NOMO-1 treated with DMSO at 0.1 percent for 48 hours (cell line): ENCODE results near the gene NHERF1.
A peak's percentile ranks its signal among the peaks of the same experiment; 100 is the strongest.

Source experiments
- DNase-seq: peaks from one replicate; lab custom pipeline; 2025; ENCODE audit not compliant: unreplicated experiment; lab: John Stamatoyannopoulos, UW

Gene NHERF1

DNA sequence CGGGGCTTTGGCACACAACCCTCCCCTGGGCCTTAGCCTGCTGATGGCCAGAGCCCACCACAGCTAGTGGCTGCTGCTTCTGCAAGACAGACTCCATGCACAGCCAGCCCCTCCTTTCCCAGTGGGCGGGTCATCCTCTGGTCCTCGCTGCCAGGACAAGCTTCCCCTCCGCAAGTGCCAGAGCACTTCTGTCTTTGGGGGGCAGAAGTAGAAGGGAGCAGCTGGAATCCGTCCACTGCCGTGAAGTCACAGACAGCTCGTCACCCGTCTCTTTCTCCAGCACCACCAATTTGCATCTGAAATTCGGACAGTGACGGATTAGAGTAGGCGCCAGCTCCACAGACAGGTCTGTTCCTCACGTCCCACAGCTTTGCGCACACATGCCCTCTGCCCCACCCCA is 59.0 kb downstream of the NHERF1 start:
- DNase-seq, result no peak

DNA sequence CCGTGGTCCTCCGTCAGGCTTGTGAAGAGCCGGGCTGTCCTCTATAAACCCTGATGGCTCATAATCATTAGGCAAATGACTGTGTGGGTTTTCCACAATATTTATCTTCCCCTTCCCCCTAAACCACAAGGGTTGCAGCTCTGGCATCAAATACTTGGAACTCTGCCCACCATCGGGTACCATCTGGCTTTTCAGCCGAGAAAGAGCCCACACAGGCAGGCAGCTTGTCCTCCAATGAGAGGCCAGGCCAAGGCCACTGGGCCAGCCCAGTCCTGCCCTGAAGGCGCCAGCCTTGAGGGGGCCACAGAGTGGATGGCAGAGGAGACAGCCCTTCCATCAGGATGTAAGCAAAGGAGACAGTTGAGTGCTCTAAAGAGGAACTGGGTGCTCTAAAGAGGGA is 59.5 kb downstream of the NHERF1 start:
- DNase-seq, result no peak

DNA sequence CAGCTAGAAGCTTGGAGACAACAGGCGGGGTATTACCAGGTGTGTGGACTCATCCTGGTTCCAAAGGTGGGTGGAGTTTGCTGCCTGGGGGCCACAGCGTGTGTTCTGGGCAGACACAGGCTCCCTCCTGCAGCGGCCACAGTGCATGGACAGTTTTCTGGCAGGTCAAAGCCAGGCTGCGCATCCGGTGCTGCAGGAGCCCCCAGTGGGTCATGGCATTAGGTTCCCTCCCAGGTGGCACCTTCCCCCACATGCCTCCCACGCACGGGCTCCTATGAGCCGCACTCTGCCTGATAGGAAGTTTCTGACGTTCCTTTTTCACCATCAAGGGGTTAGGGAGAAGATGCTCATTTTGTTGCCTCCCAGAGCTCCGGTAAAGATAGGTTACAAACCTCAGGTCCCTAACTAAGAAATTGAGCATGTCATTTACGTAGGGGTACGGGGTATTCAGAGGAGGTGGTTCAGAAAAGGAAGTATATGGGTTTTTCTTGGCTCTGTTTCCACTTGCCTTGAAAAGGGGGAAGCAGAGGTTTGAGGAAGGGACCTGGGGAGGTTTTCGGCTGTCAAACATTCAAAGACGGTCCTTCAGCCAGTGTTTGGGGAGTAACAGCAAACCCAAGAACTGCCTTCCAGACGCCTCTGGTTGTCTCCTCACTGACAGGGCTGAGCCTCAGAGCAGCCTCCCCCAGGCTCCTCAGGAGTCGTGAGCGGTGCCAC is 60.4 kb downstream of the NHERF1 start:
- peak; percentile 22 for DNase-seq

DNA sequence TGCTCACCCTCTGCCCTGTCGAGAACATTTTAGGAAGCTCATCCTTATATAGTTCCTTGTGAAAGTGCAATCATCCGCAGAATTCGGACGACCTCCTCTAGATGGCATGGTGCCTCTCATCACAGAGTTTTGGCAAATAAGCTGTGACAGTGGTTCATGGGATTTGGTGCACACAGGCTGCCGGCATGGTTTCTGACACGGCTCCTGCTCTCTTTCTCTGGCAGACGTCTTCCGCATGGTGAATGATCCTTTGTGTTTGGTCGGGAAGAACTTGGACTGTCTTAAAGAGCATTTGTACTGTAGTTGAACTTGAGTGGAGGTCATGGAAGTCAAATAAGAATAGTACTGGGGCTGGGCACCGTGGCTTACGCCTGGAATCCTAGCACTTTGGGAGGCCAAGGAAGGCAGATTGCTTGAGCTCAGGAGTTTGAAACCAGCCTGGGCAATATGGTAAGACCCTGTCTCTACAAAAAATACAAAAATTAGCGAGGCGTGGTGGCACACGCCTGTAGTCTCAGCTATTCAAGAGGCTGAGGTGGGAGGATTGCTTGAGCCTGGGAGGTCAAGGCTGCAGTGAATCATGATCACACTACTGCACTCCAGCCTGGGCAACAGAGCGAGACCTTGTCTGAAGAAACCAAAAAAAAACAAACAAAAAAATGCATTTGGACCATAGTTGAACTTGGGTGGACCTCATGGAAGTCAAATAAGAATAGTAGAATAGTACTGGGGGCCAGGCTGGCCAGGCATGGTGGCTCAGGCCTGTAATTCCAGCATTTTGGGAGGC is 62.5 kb downstream of the NHERF1 start:
- no peak for DNase-seq

GRCh38 chr17:74812109-74813009 is 63.9 kb downstream of the NHERF1 start:
- peak; percentile 66 for DNase-seq

DNA sequence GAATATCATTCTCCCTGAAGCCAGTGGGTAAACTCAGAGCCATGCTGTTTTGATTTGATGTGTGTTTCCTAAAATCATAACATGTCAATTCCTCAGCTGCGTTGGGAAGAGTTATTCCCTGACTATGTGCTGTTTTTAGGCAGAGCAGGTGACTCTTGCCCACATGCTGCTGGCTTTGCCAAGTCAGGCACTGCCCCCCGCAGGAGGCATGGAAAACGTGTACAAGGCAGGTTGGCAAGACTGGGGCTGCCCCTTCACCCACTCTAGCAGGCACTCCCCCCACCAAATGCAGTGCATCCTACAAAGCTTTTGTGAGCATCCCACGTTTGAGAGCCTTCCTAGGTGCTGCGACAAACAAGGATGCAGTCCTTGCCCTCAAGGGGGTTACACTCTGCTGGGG is 66.0 kb downstream of the NHERF1 start:
- DNase-seq, result no peak

DNA sequence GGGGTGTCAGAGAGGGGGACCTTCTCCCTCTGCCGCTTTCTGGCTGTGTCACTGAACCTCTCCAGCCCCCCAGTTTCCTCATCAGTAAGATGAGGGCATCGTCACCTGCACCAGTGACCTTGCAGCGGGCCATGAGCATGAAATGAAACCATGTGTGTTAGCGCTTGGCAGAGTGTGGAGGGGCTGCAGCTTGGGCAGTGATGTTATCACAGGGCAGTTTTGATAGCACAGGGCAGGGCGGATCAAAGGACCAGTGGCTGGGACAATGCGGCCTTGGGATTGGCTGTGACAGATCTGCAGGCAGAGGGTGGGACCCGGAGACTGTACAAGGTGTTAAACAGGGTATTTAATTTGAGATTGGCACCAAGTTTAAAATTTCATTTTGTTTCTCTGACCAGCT is 66.6 kb downstream of the NHERF1 start:
- DNase-seq, result no peak

DNA sequence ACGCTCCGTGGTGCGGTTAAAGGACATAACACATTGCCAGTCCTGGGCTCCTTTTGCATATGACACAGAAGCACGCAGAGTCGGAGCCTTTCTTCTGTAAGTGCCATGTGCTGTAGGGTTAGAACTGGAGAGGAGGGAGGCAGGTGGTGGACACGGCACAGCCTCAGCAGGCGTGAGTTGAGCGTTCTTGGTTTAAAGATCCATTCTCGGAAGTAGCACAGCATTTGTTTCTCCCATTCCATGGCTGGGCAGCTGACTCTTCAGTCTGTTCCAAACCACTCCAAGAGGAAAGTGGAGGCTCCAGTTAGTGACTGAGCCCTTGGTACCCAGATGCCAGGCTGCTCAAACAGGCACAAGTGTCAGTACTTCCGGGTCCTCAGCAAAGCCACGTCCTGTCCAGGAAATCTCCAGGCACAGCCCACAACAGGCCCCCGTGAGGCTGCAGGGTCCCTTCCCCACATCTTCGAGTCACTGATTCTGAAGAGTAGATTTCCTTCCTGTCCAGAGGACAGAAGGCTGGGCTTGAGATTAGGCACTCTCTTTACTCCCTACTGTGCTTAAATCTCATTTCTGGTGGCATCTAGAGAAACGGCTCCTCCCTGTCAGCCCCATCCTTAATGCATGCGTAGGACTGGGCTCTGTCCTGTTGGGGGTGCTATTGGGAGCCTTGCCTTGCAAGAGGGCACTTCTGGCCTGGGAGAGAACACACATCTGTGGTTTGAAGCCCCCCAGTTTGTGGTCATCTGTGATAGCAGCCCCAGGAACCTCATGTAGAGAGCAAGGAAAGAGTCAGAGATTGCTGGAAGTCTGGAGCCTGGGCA is 67.3 kb downstream of the NHERF1 start:
- no peak for DNase-seq

- no peak for DNase-seq
Measured at GRCh38 chr17:74816905-74817620, 68.6 kb downstream of the NHERF1 start.

DNA sequence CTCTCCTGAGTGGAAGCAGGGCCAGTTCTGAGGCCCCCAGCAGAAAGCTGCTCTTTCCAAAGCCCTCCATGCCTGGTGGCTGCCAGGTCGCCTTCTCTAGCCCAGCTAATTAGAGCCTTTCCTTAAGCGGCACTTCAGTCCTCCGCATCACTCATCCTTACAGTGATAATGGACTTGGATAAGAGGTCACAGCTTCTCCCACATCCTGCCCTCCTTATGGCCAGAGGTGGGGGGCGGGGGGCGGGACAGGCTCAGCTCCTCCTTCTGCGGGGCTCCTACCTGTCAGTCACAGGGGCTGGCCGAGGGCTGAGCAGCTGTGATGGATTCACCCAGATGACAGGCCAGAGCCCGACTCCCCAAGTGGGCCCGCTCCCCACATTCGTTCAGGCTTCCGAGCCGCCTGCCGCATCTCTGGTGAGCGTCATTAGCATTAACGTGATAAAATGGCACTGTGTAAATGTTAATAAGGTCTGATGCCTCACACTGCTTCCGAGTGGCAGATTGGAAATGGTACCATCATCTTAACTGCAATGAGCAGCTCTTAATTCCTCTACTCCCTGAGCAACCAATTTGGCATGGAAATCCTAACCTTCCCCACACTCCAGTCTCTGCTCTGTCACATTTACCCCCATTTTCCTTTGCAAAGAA is 70.0 kb downstream of the NHERF1 start:
- no peak for DNase-seq
